NCI-H1694 treated with DMSO at 0.1 percent for 48 hours (cell line): Measurements from ENCODE around the gene CDK11B.

Source experiments
- DNase-seq: peaks from one replicate; lab custom pipeline; 2025; lab: John Stamatoyannopoulos, UW

Gene CDK11B

GRCh38 chr1:1615256-1616044 is 43.4 kb downstream of the CDK11B start, which contains the start of gene MIB2:
Gene MIB2, plus strand, starts transcription at chr1:1615500. Its CDS starts 7,953 bp downstream, at chr1:1623453.
- peak; percentile 93 for DNase-seq

- DNase-seq: no peak
Measured at GRCh38 chr1:1614954-1615255, 43.9 kb downstream of the CDK11B start.

GRCh38 chr1:1614204-1614953 is 44.4 kb downstream of the CDK11B start:
- DNase-seq: no peak

- no peak for DNase-seq
Measured at GRCh38 chr1:1613509-1614082, 45.2 kb downstream of the CDK11B start.

- DNase-seq: no peak
Measured at GRCh38 chr1:1612104-1612400, 46.8 kb downstream of the CDK11B start.

- DNase-seq: no peak
Measured at GRCh38 chr1:1610796-1611195, 48.0 kb downstream of the CDK11B start.

GRCh38 chr1:1609822-1610485 is 48.9 kb downstream of the CDK11B start:
- DNase-seq: no peak

- no peak for DNase-seq
Measured at GRCh38 chr1:1606232-1606631, 52.6 kb downstream of the CDK11B start.

- DNase-seq: no peak
Measured at GRCh38 chr1:1605724-1606123, 53.1 kb downstream of the CDK11B start.

GRCh38 chr1:1605034-1605591 is 53.7 kb downstream of the CDK11B start:
- DNase-seq: no peak

GRCh38 chr1:1604374-1605033 is 54.3 kb downstream of the CDK11B start:
- DNase-seq: no peak

- no peak for DNase-seq
Measured at GRCh38 chr1:1603671-1604373, 55.0 kb downstream of the CDK11B start.

GRCh38 chr1:1602968-1603506 is 55.8 kb downstream of the CDK11B start:
- DNase-seq: no peak

GRCh38 chr1:1602304-1602967 is 56.4 kb downstream of the CDK11B start:
- DNase-seq: no peak

- DNase-seq: no peak
Measured at GRCh38 chr1:1601564-1602303, 57.1 kb downstream of the CDK11B start.

- DNase-seq: no peak
Measured at GRCh38 chr1:1600861-1601563, 57.8 kb downstream of the CDK11B start.

- DNase-seq: no peak
Measured at GRCh38 chr1:1599935-1600860, 58.6 kb downstream of the CDK11B start, which contains the start of gene FNDC10. Gene FNDC10, minus strand, starts transcription at chr1:1600135. Its CDS starts 120 bp downstream, at chr1:1600015.
